HG03039 (cell line): ENCODE data around the gene ST6GALNAC3.
"Not testable (repeated sequence)": the region's sequence is repeated elsewhere in the genome, so short reads cannot be mapped to it uniquely, and the experiment has no call there.

ENCODE experiments used
- ATAC-seq: cut with Tn5 transposase; IDR thresholded peaks from one replicate; pipeline ENCODE4 v1.9.1; 2021; ENCODE audit warnings: mild to moderate bottlenecking, moderate library complexity; ENCODE audit not compliant: unreplicated experiment

ST6GALNAC3 gene

DNA sequence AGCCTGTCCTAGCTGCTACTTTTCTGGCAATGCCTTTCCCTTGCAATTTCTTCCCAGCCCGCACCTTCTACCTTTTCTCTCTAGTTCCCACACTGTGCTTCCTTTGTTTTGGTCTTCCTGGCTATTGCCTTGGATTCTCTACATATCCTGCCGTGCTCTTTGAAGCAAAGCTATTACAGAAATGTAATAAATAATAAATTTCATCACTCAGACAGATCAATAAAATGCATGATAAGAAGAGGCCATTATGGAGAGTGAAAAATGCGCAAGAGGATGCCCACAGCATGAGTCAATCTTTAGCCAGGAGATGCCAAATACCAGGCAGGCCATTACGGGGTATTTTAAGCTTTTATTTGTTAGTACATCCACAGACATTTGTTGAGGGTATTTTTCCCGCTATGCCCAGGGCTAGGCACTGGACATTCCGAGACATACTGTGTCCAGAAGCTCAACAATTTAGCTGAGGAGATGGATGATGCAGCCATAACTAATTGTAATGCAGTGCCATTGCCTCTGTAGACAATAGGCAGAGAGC is 163.6 kb downstream of the ST6GALNAC3 start:
- ATAC-seq, result no peak

GRCh38 chr1:76239470-76239918 is 164.9 kb downstream of the ST6GALNAC3 start:
- ATAC-seq, result no peak

DNA sequence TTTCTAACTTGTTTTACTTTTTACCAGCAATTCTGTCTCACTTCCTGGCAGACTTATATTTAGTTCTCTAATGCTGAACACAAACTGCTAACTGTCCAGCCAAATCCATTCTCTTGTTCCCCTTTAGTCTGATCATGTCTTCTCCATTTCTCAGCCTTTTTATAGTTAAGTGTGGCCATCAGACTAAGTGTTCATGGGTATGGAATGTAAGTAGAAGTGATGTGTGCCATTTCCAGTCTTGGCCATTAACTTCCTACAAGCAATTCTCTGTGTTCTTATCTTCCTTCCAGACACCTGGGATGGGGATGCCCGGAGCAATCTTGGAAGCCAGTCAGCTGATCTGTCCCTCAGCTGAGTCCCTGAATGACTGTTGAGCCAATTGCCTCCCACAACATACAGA is 165.8 kb downstream of the ST6GALNAC3 start:
- ATAC-seq, result no peak

GRCh38 chr1:76242587-76242986 is 168.0 kb downstream of the ST6GALNAC3 start:
- not testable (repeated sequence) for ATAC-seq

DNA sequence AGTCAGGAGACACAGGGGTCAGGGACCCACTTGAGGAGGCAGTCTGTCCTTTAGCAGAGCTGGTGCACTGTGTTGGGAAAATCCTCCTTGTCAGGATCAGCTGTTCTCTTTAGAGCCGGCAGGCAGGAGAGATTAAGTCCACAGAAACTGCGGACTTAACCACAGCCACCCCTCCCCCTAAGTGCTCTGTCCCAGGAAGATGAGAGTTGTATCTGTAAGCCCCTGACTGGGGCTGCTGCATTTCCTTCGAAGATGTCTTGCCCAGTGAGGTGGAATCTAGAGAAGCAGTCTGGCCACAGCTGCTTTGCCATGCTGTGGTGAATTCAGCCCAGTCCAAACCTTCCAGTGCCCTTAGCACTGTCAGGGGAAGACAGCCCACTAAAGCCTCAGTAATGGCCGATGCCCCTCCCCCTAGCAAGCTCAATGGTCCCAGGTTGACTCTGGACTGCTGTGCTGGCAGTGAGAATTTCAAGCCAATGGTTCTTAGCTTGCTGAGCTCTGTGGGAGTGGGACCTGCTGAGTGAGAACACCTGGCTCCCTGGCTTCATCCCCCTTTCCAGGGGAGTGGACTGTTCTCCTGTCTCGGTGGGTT is 172.8 kb downstream of the ST6GALNAC3 start:
- ATAC-seq, result no peak

DNA sequence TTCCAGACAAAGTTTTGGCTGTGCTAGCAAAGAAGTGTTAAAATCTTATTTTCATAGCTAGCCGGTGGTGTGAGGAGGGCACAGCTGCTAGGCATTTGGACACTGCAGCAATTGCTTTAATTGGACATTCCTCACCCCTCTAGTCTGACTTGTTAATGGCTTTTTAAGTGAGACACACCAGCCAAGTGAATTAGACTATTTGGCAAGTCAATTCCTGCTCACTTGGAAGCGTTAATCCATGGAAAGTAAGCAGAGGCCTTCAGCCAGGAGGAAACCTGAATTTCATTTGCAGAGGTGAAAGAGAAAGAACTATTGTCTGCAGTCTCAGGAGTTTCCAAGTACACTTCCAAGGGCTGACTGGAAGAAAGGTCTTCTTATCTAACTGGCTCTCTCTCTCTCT is 175.7 kb downstream of the ST6GALNAC3 start:
- no peak for ATAC-seq

DNA sequence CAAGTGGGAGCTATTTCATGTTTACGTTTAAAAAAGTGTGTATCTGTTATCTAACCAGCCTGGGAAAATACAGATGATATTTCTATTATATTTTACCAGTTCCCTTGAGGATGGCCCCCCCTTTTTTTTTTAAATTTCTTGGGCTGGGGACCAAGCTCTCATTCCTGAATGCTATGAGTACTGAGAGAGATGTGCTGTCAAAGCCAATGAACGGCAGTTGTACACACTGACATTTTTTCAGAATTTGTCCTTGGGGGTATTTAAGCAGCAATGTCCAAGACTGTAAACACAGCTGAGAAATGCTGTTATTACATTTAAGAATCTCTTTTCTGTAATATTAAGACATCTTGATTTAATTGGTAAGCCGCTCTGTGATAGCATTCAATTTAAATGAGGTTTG is 177.9 kb downstream of the ST6GALNAC3 start:
- no peak for ATAC-seq

GRCh38 chr1:76254104-76255030 is 179.8 kb downstream of the ST6GALNAC3 start:
- no peak for ATAC-seq

GRCh38 chr1:76256289-76257223 is 182.0 kb downstream of the ST6GALNAC3 start:
- no peak for ATAC-seq

GRCh38 chr1:76257823-76258222 is 183.3 kb downstream of the ST6GALNAC3 start:
- no peak for ATAC-seq

DNA sequence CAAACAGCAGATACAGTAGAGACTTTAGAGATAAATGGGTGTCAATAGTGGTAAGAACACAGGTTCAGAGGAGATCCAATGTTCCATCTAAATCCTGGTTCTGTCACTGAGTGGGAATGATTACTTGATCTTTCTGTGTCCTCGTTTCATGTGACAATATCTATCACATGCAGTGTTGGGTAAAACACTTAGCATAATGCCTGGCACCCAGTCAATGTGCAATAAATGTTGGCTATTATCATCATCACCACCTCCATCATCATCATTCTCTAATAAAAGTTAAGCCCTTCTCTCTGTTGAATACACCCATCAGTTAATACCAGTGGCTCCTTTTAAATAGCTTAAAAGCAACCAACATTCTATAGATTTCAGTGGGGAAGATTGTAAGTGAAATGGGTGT is 184.7 kb downstream of the ST6GALNAC3 start:
- no peak for ATAC-seq

DNA sequence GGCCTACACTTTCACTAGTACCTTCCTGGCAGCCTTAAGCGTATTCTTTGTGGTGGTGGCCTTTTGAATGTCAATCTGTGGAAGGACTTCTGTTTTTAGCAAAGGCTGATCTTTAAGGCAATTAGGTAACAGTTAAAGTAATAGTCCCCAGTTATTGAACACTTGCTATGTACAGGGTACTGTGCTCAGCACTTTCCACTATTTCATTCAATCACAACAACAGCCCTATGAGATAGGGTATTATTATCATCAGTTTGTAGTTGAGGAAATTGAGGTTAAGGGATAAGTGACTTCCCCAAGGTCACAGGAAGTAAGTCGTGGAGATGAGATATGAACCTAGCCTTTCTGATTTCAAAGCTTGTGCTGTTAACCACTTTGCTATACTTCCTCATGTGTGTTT is 185.7 kb downstream of the ST6GALNAC3 start:
- no peak for ATAC-seq

- ATAC-seq, result no peak
Measured at GRCh38 chr1:76262601-76263000, 188.1 kb downstream of the ST6GALNAC3 start.

DNA sequence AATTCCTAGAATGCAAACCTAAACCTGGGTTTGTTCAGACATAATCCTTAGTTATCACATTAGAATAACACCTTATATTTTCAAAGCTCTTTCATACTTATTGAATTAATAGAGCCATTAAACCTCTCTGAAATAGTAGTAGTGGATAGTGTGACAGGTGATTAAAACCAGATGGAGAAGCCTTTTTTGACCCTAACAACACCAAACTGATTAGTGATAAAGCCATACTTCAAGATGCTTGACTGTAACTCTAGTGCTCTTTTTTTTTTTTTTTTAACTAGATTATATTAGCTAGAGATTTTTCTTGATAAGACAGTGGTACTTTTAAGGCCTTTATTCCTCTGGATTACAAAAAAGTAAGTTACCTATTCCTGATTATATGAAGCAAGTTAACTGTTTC is 190.1 kb downstream of the ST6GALNAC3 start:
- ATAC-seq, result no peak

DNA sequence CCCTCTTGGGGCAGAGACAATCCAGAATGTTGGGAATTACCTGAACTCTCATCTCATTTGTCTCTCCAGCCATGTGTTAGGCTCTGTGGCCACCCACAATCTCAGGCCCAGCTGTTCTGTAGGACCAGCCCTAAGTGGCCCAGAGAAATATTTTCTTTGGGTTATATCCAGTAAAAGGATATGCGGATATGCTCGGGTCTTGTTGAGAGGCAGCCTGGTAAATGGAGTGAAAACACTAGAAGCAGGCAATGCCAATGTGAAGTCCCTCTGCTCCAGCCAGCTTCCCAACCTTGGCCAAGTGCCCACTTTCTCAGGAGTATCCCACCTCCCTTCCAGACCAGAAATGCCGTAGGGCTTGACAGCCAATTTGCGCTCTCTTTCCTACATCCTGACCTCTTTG is 192.2 kb downstream of the ST6GALNAC3 start:
- ATAC-seq, result no peak

GRCh38 chr1:76267631-76268030 is 193.1 kb downstream of the ST6GALNAC3 start:
- no peak for ATAC-seq

DNA sequence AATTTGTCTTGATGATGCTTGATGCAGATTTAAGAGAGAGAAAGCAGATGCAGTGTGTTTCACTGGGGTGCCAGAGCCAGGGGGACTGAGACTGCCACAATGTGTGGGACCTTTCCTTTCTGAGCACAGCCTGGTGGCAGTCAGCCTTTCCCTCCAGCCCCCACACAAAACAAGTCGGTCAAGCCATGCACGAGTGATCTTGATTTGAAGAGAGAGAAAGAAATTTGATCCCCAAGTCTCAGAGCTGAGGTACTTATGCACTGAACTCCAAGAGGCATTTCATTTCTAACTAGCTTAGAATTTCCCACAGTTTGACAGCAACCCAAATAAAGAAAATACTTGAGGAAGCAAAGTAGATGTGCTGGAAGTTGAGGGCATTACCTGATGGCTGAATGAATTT is 193.8 kb downstream of the ST6GALNAC3 start:
- no peak for ATAC-seq

DNA sequence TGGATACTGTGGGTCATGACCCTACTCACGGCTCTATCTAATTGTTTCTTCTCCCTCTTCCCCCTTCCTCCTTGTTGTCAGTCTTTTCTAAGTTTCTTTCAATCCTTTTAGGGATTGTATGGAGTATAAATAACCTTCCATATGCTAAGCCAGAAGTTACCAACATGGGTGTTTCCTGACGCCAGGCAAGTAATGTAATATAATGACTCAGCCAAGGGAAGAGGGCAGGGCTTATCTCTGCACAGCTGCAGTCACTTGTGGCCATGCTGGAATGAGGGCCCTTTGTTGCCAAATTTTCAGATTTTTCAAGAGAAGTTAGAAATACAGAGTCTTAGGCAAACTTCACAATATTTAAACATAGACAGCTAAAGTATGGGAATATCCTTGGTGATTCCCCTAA is 194.6 kb downstream of the ST6GALNAC3 start:
- no peak for ATAC-seq

DNA sequence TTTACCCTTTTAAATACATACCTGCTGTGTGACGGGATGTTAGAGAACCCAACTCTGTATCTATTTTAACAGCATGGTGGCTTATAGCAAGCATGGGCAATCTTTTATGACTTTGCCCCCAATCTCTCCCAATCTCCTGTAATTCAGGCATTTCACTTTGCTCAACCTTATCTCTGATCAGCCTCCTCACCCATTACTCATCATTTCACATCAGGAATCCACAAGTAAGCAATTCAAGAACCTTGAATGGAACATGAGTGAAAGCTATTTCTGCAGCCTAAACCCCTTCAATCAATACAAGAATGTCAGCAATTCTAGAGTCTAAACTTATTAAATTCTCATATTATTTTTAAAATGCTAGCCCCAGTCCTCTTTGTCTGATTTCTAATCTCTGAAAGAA is 199.8 kb downstream of the ST6GALNAC3 start:
- ATAC-seq, result no peak

DNA sequence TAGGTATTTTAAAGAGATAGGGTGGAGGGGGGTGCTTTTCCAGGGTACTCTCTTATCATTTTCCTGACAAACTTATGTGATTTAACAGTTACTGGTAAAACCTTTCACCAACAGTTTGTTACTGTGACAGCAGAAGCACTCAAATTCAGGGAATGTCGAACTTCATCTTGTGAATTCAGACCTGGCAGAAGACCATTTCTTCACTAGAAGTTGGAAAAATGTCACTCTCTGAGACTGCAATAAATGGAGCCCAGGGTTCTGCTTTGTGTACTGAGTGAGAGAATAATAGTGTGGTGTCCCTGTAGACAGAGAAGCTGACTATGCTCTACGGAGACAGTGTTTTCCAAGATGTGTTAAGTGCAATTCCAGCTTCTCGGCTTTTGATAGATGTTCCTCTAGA is 200.2 kb downstream of the ST6GALNAC3 start:
- no peak for ATAC-seq

- ATAC-seq, result no peak
Measured at GRCh38 chr1:76278711-76279100, 204.2 kb downstream of the ST6GALNAC3 start.
